ENCODE data around the gene RBM33.

The RBM33 gene

DNA sequence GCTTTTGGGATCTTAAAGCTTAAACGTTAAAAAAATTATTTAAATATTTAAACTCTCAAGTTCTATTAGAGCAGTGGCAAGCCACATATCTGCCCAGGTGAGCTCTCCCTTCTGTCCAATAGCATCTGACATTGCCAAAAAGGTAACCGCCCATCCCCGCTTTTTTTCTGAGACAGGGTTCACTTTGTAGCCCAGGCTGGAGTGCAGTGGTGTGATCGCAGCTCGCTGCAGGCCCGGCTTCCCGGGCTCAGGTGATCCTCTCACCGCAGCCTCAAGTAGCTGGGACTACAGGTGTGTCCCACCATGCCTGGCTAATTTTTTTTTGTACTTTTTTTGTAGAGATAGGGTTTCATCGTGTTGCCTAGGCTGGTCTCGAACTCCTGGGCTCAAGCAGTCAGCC is 83.2 kb downstream of the RBM33 start:
- DNase-seq (ENCODE audit: low spot score), result no peak

GRCh38 chr7:155728116-155728515 is 83.7 kb downstream of the RBM33 start:
- no peak for DNase-seq (ENCODE audit: low spot score)

- DNase-seq (ENCODE audit: low spot score), result no peak
Observed at GRCh38 chr7:155729847-155730246, 85.4 kb downstream of the RBM33 start.

DNA sequence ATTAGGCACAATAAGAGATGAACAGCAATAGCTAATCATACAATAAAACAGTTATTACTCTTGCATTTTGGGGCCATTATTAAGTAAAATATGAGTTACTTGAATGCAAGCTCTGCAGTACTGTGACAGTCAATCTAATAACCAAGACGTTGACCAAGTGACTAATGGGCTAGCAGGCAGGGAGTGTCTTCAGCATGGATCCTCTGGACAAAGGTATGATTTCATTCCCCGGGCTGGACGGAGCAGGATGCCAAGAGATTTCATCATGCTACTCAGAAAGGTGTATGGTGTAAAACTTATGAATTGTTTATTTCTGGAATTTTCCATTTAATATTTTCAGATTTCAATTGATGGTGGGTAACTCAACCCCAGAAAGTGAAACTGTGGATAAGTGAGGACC is 86.9 kb downstream of the RBM33 start:
- DNase-seq (ENCODE audit: low spot score), result no peak

- no peak for DNase-seq (ENCODE audit: low spot score)
Observed at GRCh38 chr7:155731871-155732270, 87.4 kb downstream of the RBM33 start.

DNA sequence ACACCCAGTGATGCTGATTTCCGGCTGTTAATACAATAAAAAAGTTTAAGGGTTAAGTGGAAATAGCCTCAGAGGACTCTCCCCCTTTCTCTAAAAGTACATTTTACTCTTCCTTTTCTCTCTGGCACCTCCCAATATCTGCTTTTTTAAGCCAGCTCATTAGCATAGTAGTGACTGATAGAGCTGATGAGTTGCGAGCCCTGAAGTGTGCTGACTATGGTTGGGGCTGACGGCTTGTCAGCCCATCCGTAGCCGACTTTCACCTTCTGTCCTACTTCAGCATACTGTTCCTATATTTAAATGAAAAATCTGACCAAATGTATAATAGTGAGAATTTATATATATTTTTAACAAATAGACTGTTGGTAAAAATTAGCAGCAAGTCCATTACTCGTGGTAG is 87.8 kb downstream of the RBM33 start:
- no peak for DNase-seq (ENCODE audit: low spot score)

GRCh38 chr7:155733582-155734444 is 89.4 kb downstream of the RBM33 start:
- no peak for DNase-seq (ENCODE audit: low spot score)

DNA sequence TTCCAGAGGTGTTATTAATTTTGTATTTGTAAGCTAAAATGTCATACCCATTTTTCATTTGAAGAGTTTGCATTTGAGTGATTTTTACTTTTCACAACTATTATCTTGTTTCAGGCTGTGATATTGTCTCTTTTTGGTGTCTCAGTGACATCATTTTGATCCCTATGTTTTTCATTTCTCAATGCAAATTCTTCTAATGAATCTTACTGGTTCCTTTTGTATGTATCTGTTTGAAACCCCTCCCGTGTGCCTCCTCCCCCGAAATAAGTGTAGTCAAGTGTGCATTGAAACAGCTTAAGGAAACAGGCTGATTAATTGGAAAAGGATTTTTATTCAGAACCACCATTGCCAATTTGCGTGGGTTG is 90.0 kb downstream of the RBM33 start:
- DNase-seq (ENCODE audit: low spot score), result no peak

GRCh38 chr7:155735442-155736115 is 91.1 kb downstream of the RBM33 start:
- DNase-seq (ENCODE audit: low spot score), result no peak

DNA sequence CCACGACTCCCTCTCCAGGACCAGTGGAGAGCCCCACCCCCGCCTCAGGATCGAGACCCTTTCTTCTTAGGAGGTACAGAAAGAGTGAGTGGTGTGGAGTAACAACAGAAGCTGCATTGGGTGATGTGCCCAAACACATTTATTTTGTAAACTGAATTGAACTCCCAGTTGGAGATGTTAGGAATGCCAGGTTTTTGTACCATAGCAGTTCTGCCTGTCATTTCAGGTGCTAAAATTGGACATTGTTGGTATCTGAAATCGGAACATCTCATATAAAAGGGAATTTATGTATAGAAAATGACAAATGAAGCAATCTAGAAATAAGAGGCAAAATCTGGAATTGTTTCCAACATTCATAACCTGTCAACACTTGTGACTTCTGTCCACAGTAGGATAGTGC is 93.1 kb downstream of the RBM33 start:
- no peak for DNase-seq (ENCODE audit: low spot score)

- DNase-seq (ENCODE audit: low spot score), result no peak
Observed at GRCh38 chr7:155738104-155738503, 93.6 kb downstream of the RBM33 start.

GRCh38 chr7:155738652-155739537 is 94.4 kb downstream of the RBM33 start:
- DNase-seq (ENCODE audit: low spot score), result peak; percentile 65

DNA sequence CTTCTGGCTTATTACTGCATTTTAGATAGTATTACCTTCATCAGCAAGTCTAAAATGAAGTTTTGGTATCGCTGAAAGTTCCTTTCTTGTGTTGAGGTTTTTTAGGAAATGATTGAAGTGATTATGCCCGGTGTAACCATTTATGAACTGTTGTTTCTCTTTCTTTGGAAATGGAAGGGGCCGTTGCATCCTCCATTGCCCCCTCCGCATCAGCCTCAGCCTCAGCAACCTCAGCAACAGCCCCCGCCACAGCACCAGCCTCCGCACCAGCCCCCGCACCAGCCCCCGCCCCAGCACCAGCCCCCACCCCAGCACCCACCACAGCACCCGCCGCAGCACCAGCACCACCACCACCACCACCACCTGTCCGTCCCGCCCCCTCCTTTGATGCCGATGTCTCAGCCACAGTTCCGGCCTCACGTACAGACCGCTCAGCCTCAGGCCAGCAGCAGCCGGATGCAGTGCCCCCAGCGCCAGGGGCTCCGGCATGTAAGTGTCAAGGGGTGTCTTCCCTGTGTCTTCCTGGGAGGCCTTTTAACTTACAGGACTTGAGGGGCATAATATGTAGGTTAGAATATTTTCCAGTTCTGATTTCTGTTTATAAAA is 95.2 kb downstream of the RBM33 start:
- DNase-seq (ENCODE audit: low spot score), result no peak

- DNase-seq (ENCODE audit: low spot score), result no peak
Observed at GRCh38 chr7:155741082-155741481, 96.6 kb downstream of the RBM33 start.

GRCh38 chr7:155741805-155742204 is 97.3 kb downstream of the RBM33 start:
- DNase-seq (ENCODE audit: low spot score), result no peak

GRCh38 chr7:155743177-155743576 is 98.7 kb downstream of the RBM33 start:
- no peak for DNase-seq (ENCODE audit: low spot score)

GRCh38 chr7:155744971-155745683 is 100.7 kb downstream of the RBM33 start:
- DNase-seq (ENCODE audit: low spot score), result no peak

GRCh38 chr7:155745737-155746136 is 101.3 kb downstream of the RBM33 start:
- no peak for DNase-seq (ENCODE audit: low spot score)

DNA sequence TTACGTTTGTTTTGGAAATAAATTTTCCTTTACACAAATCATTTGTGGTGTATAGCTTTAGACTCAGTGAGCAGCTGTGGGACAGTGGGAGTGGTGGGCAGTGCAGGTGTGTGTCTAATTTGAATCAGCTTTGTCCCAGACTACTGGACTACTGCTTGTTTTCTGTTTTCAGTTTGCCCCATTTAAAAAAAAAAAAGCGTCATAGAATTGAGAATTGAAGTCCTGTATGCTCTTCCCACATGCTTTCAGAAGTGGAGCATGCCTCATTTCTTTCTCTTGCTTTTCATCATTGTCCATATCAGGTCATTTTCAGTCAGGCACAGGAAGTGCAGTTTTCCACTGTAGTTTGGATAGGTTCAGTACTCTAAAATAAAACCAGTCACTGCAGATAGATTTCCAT is 101.7 kb downstream of the RBM33 start:
- DNase-seq (ENCODE audit: low spot score), result no peak

DNA sequence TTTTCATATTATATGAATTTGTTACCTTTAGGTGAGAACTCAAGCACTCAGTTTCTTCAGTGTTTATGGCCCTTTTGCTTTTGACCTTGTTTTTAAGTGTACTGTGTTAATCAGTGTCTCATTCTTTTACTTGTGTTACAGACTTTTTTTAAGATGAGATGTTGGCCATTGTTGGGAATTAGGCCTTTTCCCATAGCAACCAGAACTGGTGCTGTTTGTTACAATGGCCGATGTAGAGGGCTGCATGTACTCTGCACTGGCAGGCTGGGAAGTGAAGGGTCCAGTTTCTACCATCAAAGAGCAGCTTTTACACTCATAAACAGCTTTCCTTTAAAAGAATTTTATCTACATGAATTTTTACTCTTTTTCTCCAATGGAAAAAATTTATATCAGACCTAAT is 102.7 kb downstream of the RBM33 start:
- no peak for DNase-seq (ENCODE audit: low spot score)

- DNase-seq (ENCODE audit: low spot score), result no peak
Observed at GRCh38 chr7:155749578-155749977, 105.1 kb downstream of the RBM33 start.
